ENCODE measurements around the gene ATP1B1.
"Not testable (repeated sequence)": the region's sequence is repeated elsewhere in the genome, so short reads cannot be mapped to it uniquely, and the experiment has no call there.

ATP1B1 gene

GRCh38 chr1:169142129-169142528 is 35.6 kb downstream of the ATP1B1 start:
- DNase-seq (ENCODE audit: low spot score) = no peak

- DNase-seq (ENCODE audit: low spot score) = no peak
Measured at GRCh38 chr1:169143346-169143745, 36.9 kb downstream of the ATP1B1 start.

GRCh38 chr1:169143984-169144383 is 37.5 kb downstream of the ATP1B1 start:
- no peak for DNase-seq (ENCODE audit: low spot score)

- no peak for DNase-seq (ENCODE audit: low spot score)
Measured at GRCh38 chr1:169144941-169145626, 38.6 kb downstream of the ATP1B1 start.

- DNase-seq (ENCODE audit: low spot score) = no peak
Measured at GRCh38 chr1:169146576-169147214, 40.2 kb downstream of the ATP1B1 start.

DNA sequence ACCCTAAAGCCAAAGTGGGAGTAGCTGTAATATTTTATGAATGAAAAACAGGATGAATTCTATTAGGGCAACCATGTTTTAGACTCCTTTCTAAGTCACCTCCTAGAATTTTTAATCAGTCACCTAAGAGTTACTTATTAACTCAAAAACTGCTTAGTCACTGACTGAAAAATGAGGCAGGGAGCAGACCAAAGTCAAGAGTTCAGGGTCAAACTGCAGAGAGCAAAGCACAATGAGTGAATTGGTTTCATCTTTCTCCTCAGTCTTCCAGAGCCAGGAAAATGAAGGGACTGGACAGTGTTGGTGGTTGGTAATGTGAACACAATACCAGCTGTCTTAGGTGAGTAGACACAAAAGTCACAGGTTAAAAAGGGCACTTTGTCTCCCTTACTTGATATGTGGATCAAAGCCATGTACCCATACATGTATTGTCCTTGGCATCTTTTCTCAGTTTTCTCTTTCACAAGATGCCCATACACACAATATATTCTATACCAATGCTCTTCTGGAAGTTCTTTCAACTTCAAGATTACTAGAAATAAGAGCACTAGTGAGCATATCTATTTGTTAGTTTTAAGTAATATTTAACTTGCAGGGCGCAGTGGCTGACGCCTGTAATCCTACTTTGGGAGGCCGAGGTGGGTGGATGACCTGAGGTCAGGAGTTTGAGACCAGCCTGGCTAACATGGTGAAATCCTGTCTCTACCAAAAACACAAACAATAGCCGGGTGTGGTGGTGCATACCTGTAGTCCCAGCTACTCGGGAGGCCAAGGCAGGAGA is 42.2 kb downstream of the ATP1B1 start:
- DNase-seq (ENCODE audit: low spot score) = no peak

DNA sequence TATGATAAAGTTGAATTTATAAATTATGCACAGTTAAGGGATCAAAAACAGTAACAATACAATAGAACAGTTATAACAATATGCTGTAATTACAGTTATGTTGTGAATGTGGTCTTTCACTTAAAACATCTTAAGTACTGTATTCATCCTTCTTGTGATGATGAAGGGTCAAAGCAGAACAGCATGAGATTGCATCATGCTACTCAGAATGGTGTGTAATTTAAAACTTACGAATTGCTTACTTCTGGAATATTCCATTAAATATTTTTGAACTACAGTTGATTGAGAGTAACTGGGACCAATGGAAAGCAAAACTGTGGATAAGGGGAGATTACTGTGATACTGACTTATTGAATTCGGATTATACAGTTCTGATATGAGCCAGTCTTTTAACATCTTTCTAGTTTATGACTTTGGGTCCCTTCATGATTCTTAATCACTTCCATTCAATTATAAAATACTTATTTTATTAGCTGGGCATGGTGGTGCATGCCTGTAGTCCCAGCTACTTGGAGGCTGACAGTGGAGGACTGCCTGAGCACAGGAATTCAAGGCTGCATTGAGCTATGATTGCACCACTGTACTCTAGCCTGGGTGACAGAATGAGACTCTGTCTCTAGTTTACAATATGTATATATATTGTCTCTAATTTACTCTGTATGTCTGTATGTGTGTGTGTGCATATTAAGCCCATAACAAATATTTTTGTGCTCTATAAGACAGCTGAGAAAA is 43.2 kb downstream of the ATP1B1 start:
- no peak for DNase-seq (ENCODE audit: low spot score)

GRCh38 chr1:169150641-169151337 is 44.3 kb downstream of the ATP1B1 start:
- no peak for DNase-seq (ENCODE audit: low spot score)

DNA sequence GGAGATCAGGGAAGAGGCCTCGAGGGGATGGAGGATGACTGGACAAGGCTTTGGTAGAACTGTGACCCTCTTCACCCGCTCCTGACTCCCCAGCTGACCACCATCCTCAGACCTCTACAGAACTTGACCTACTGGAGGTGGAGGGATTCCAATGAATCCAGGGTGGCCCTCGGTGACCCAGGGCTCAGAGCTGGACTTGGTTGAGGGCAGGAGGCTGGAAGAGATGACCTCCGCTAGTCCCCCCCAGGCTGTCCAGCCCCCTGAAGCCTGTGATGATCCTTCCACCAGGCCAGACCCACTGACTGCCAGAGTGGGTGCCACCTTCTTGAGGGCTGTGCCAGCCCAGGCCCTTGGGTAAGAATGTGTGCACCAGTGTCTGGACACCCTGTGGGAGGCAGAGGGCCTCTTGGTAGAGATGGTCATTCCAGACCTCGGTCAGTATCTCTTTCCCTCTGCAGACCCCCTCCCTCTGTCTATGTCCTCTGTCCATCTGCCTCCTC is 44.9 kb downstream of the ATP1B1 start:
- no peak for DNase-seq (ENCODE audit: low spot score)

- no peak for DNase-seq (ENCODE audit: low spot score)
Measured at GRCh38 chr1:169155675-169156074, 49.2 kb downstream of the ATP1B1 start.

DNA sequence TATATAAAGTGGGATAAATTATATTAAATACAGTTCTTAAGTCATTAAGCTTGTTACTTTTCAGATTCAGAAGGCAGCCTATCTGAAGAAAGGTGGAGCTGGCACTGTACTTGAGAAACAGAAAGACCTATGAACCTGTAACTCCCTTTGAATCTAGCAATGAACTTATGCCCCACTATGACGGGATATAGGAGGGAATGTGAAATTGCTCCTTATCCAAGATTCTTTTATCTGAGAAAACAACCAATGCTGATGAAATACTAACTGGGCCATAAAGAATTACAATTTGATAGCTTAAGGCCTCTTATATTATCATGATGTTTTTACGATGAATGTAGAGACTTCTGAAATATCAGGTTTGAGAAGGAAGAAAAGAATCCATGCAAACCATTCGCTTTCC is 50.1 kb downstream of the ATP1B1 start:
- DNase-seq (ENCODE audit: low spot score) = no peak

DNA sequence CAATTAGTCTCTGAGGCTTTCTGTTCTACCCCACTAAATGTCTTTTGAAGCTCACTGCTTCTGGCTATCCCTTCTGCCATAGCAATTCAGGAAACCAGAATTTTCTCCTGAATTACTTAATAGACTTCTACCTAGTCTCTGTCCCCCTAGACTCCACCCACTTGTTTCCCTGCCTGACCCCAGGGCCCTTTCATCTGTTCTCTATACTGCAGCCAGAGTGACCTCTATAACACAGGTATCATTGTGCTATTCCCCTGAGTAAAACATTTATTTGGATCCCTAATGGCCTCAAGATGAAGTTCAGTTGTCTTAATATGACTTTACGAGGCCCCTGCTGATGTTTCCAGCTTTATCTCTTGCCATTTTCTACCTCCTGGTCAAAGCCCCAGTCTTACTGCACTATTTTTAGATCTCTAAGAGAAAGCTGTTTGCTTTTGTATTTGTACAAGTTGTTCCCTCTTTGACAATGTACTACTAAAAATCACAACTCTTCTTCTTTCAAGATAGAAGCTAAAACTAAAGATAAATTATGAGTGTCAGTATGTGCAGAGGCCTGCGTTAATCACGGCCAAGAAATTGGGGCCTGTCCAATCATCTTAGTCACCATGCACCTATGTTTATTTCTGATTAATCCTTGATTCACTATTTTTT is 54.5 kb downstream of the ATP1B1 start:
- no peak for DNase-seq (ENCODE audit: low spot score)

GRCh38 chr1:169161496-169162194 is 55.2 kb downstream of the ATP1B1 start:
- DNase-seq (ENCODE audit: low spot score) = no peak

- DNase-seq (ENCODE audit: low spot score) = no peak
Measured at GRCh38 chr1:169163059-169163458, 56.6 kb downstream of the ATP1B1 start.

DNA sequence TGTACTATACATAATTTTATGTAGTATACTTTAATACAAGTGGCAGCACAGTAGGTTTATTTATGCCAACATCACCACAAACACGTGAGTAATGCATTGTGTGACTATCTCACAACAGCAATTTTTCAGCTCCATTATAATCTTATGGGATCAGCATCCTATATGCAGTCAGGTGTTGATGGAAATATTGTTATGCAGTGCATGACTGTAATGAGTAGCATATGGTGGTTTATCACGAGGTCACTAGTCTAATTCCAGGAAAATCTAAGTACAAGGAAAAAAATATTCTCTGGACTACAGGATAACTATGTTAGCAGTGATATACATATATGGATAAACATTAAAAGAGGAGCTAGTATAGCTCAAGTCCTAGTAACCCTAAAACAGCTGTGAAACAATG is 69.0 kb downstream of the ATP1B1 start:
- no peak for DNase-seq (ENCODE audit: low spot score)

GRCh38 chr1:169179431-169179830 is 72.9 kb downstream of the ATP1B1 start:
- not testable (repeated sequence) for DNase-seq (ENCODE audit: low spot score)

- no peak for DNase-seq (ENCODE audit: low spot score)
Measured at GRCh38 chr1:169180174-169180573, 73.7 kb downstream of the ATP1B1 start.
